Kidney (tissue), 14 donors: ENCODE measurements around the gene STK33. TPM values are rescaled to one million over a fixed set of nuclear protein-coding genes. Genes with fewer than 3 reads are reported as not detected.

Experiments used
- DNase-seq, 5 donors: peaks; one replicate each; pipeline ENCODE4 v3.0.0-alpha.2; 2013 to 2020
- FAIRE-seq: peaks from 2 replicates; lab custom pipeline; 2012; peaks lifted over from hg19 to GRCh38; lab: Jason Lieb, UNC
- H3K27ac ChIP-seq, 2 donors: one replicate each; pipeline ENCODE4 v1.7.0; 2013; ENCODE audit warnings: low read depth in 2 of 2, low read length in 2 of 2, inconsistent platforms in 1 of 2
- H3K27me3 ChIP-seq: one replicate; pipeline ENCODE4 v1.7.1; 2013; ENCODE audit warnings: low read length, inconsistent platforms; ENCODE audit not compliant: control insufficient read depth, insufficient read depth
- H3K36me3 ChIP-seq, 3 donors: one replicate each; pipeline versions ENCODE4 v1.7.0 to v1.7.1; 2013; ENCODE audit warnings: low read length in 3 of 3, control low read depth in 1 of 3, inconsistent platforms in 1 of 3; ENCODE audit not compliant: insufficient read depth in 3 of 3, control insufficient read depth in 2 of 3
- H3K4me1 ChIP-seq, 3 donors: one replicate each; pipeline versions ENCODE4 v1.7.0 to v1.7.1; 2013; ENCODE audit warnings: low read length in 3 of 3, inconsistent platforms in 1 of 3, low read depth in 1 of 3; ENCODE audit not compliant: control insufficient read depth in 2 of 3, insufficient read depth in 2 of 3
- H3K4me3 ChIP-seq, 3 donors: one replicate each; pipeline versions ENCODE4 v1.7.0 to v1.8.1; 2013; ENCODE audit warnings: low read length in 3 of 3, control low read depth in 1 of 3, inconsistent platforms in 1 of 3
- H3K9ac ChIP-seq, 3 donors: one replicate each; pipeline versions ENCODE4 v1.7.0 to v1.7.1; 2013; ENCODE audit warnings: low read length in 3 of 3, control low read depth in 1 of 3, inconsistent platforms in 1 of 3
- H3K9me3 ChIP-seq, 3 donors: one replicate each; pipeline versions ENCODE4 v1.7.0 to v1.7.1; 2013; ENCODE audit warnings: low read length in 3 of 3, control low read depth in 1 of 3, inconsistent platforms in 1 of 3; ENCODE audit not compliant: control insufficient read depth in 2 of 3, insufficient read depth in 1 of 3
- intact Hi-C: fragments of 100-400 bp; cut with DNase I; formaldehyde crosslinking; loops from one replicate; pipeline ENCODE4 v1.11.1; 2022
- polyA plus RNA-seq: library from polyadenylated mRNA; stranded (reverse); fragments of 350-450 nt; fragmentation: Illumina TruSeq; extraction: RNeasy Lipid Tissue Mini Kit (QIAGEN cat#74804); gene quantifications from one replicate; pipeline ENCODE4 v1.2.3, GENCODE V29; 2014; ENCODE audit warnings: low read depth, low replicate concordance; ENCODE audit not compliant: insufficient read depth
- total RNA-seq: library from RNA; stranded (reverse); fragmentation: NEBNext Ultra II Directional; extraction: Animal tissue kit (Norgen Biotek cat#: 25700); gene quantifications from one replicate; pipeline ENCODE4 v1.2.1, GENCODE V29; 2021
- TF ChIP-seq, protein P1 (sequence below): IDR thresholded peaks from 3 replicates; pipeline ENCODE4 v1.5.1; 2012; ENCODE audit warnings: mild to moderate bottlenecking, moderate library complexity, borderline replicate concordance; ENCODE audit not compliant: insufficient read depth; ENCODE audit errors: extremely low read depth
- donor health status: control.
- donor health status: control.
- donor health status: control.
- donor health status: control.
- donor health status: control.
- donor health status: DM: yes; HTN: yes; CAD: no.
- donor health status: Normal renal cell carcinoma (clear cell type).

The STK33 gene
- total and polyA plus RNA-seq, 2 donors from 2014 or later: 11.9 to 19.3 TPM

DNA sequence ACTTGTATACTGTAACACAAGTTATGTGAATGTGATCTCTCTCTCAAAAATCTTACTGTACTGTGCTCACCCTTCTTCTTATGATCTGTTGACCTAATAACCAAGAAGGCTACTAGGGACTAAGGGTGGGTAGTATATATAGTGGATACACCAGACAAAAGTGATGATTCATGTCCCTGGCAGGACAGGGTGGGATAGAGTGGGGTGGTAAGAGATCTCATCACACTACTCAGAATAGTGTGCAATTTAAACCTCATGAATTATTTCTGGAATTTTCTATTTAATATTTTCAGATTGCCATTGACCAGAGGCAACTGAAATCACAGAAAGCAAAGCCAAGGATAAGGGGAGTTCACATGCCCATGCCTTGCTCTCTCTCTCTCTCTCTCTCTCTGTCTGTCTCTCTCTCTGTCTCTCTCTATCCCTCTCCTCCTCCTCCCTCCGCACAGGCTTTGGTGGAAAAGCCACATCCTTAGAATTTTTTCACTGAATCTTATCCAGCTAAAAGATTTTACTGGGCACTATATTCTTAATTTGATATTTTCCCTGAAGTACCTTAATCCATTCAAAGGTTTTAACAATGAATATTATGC, 12.0 kb upstream of the STK33 start:
- no peak for FAIRE-seq
- H3K27ac ChIP-seq: no peak overlapping the region
- H3K4me1 ChIP-seq: peaks cover 0 to 3% (median 0%) of the 10 kb centered on the region in 3 donors
- TF ChIP-seq, protein P1, sequence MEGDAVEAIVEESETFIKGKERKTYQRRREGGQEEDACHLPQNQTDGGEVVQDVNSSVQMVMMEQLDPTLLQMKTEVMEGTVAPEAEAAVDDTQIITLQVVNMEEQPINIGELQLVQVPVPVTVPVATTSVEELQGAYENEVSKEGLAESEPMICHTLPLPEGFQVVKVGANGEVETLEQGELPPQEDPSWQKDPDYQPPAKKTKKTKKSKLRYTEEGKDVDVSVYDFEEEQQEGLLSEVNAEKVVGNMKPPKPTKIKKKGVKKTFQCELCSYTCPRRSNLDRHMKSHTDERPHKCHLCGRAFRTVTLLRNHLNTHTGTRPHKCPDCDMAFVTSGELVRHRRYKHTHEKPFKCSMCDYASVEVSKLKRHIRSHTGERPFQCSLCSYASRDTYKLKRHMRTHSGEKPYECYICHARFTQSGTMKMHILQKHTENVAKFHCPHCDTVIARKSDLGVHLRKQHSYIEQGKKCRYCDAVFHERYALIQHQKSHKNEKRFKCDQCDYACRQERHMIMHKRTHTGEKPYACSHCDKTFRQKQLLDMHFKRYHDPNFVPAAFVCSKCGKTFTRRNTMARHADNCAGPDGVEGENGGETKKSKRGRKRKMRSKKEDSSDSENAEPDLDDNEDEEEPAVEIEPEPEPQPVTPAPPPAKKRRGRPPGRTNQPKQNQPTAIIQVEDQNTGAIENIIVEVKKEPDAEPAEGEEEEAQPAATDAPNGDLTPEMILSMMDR: no peak
- H3K4me3 ChIP-seq: no peak overlapping the region
- no peak for DNase-seq
- H3K27me3 ChIP-seq: no peaks in the 10 kb centered on the region
- H3K9me3 ChIP-seq: no peaks in the 10 kb centered on the region
- no peak overlapping the region for H3K9ac ChIP-seq
- intact Hi-C loops: no loop called here
- no peaks in the 10 kb centered on the region for H3K36me3 ChIP-seq

DNA sequence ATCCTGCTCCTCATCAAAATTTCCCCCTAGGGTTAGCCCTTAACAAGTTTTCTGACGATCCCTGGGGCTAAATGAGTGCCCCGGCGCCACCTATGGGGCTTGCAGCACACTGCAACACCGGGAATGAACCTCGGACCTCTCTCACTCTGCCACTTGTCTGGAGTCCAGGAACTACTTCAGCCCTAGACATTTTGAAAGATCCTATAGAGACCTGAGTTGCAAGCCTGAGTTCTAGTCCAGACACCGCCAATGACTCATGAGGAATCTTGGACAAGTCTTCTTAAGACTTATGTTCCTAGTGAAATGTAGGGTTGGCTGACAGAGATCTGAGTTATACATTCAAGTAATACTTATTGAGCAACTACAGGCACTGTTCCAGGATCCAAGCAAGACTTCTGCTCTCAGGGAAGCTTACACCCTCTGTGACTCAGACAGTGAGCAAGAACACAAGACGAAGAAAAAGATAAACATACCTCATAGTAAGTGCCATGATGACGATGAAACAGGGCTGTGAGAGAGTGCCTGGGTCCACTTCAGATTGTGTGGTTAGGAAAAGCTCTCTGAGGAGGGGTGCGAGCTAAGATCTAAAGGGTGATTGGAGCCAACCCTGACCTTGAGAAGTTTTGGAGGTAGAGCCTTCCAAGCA, 10.2 kb upstream of the STK33 start:
- H3K9ac ChIP-seq: no peak overlapping the region
- DNase-seq: peak in 1 of 5 donors; percentile 37
- FAIRE-seq: no peak

DNA sequence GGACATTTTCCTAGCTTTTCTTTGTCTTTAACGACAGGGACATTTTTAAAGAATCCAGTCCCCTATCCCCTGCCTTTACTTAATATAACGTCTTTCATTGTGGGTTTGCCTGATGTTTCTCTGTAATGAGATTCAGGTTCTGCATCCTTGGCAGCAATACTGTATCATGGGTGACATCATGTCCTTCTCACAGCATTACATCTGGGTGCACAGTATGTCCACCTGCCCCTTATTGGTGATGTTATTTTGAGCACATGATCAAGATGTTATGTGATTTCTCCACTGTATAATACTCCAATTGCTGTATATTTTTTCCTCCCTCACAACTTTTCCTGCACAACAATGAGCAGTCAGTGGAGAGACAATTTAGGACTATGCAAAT, 9.7 kb upstream of the STK33 start:
- FAIRE-seq: no peak
- Histone ChIP-seq H3K27ac (no peak overlapping the region), H3K36me3 (no peaks in the 10 kb centered on the region), H3K4me3 (no peak overlapping the region), H3K9me3 (no peaks in the 10 kb centered on the region), H3K27me3 (no peaks in the 10 kb centered on the region), H3K9ac (no peak overlapping the region), H3K4me1 (no peaks in the 10 kb centered on the region)
- TF ChIP-seq, protein P1: no peak
- no peak for DNase-seq
- intact Hi-C loops: no loop called here

More for the DNA sequence above, 10.2 kb upstream of the STK33 start:
- no peaks in the 10 kb centered on the region for H3K27me3 ChIP-seq
- H3K4me3 ChIP-seq: no peak overlapping the region
- no peaks in the 10 kb centered on the region for H3K9me3 ChIP-seq
- H3K4me1 ChIP-seq: no peaks in the 10 kb centered on the region
- H3K27ac ChIP-seq: no peak overlapping the region
- TF ChIP-seq, protein P1: peak; percentile 46
- intact Hi-C loops: no loop called here
- H3K36me3 ChIP-seq: no peaks in the 10 kb centered on the region
